Body of pancreas (tissue), 2 donors: Measurements from ENCODE around the gene PLD1. TPM values are rescaled to one million over a fixed set of nuclear protein-coding genes. Genes with fewer than 3 reads are reported as not detected.

Source experiments
- total RNA-seq, 2 donors: library from RNA; depleted of rRNA; stranded (reverse); fragments of >200 nt; gene quantifications; one replicate each; pipeline ENCODE4 v1.1.0, GENCODE V29; 2016

PLD1 gene
- total RNA-seq, 2 donors from 2014 or later, result 60.4 to 96.2 TPM

Other genes starting within 250 kb of the PLD1 start
- gene TMEM212, start 32.9 kb upstream of the PLD1 start, total RNA-seq, result not detected
- 10 to 100 TPM; 64.3 to 86.0 TPM for gene FNDC3B, start 229.1 kb upstream of the PLD1 start, total RNA-seq